Measurements from ENCODE around the gene GSTO2. TPM values are rescaled to one million over a fixed set of nuclear protein-coding genes. Genes with fewer than 3 reads are reported as not detected.
A peak's percentile ranks its signal among the peaks of the same experiment; 100 is the strongest.

The GSTO2 gene
- total RNA-seq, 3 donors from 2014 or later: 5.4 to 19.7 (median 18.3) TPM

DNA sequence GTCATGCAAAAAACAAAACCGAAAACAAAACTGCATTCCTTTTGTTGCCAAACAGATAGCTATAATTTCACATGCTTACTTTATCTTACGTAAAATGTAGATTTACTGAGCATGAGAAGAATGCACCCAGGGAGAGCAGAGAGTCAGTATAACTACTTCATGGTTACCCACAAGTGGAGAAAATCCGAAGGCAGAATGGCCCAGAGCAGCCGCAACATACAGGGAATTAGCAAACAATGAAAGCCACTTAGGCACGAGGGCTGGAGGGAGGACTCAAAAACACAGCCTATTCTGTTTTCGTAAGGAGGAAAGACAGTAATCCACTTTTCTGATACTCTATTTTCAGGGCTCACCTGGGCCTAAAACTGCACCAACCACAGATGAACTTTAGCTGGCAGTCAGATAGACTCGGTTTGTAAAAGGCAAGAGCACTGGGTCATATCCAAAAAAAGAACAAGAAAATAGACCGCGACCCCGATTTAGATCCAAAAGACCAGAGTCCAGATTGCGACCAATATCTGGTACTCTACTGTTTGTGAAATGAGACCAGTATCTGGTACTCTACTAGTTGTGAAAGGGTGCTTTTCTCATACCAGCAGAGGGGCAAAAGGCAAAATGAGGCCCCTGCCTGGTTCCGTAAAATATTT lies 68.0 kb downstream of the GSTO2 start:
- peaks cover 33% of the 10 kb centered on the region for H3K4me1 ChIP-seq (ENCODE audit: low read depth)
- peak in 1 of 3 donors; percentile 13 for DNase-seq
- TF ChIP-seq, protein P1, sequence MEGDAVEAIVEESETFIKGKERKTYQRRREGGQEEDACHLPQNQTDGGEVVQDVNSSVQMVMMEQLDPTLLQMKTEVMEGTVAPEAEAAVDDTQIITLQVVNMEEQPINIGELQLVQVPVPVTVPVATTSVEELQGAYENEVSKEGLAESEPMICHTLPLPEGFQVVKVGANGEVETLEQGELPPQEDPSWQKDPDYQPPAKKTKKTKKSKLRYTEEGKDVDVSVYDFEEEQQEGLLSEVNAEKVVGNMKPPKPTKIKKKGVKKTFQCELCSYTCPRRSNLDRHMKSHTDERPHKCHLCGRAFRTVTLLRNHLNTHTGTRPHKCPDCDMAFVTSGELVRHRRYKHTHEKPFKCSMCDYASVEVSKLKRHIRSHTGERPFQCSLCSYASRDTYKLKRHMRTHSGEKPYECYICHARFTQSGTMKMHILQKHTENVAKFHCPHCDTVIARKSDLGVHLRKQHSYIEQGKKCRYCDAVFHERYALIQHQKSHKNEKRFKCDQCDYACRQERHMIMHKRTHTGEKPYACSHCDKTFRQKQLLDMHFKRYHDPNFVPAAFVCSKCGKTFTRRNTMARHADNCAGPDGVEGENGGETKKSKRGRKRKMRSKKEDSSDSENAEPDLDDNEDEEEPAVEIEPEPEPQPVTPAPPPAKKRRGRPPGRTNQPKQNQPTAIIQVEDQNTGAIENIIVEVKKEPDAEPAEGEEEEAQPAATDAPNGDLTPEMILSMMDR (IDR thresholded peaks at IDR 0.05): no peak
- H3K9me3 ChIP-seq: no peaks in the 10 kb centered on the region
- no peak for ATAC-seq
- intact Hi-C loops (cut with DNase I, micrococcal nuclease): no loop called here
- no peaks in the 10 kb centered on the region for H3K36me3 ChIP-seq (ENCODE audit: low read depth)
- no peak overlapping the region for H3K4me3 ChIP-seq

DNA sequence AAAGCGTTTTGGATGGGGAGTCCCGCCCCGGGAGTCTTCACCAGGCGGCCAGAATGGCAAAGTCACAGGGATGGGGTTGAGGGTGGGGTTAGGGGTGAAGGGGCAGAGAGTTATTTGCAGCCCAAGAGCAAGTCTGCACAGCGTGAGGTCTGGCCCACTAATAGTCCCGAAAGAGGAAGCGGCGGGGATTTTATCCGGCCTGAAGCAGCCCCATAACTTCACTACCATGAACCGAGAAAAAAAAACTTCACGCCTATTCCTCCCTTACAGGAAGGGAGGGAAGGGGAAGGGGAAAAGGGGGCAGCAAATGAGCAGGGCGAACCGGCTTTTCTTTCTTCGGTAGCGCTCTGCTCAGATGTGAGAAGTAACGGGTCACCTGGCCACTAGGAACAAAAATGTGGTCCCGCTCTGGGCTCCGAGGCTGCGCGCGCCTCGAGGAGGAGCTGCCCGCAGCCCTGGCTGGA lies 68.6 kb downstream of the GSTO2 start:
- ATAC-seq: peak; percentile 49
- Histone ChIP-seq H3K4me1 (ENCODE audit: low read depth) (peaks cover 32% of the 10 kb centered on the region), H3K9me3 (no peaks in the 10 kb centered on the region), H3K36me3 (ENCODE audit: low read depth) (no peaks in the 10 kb centered on the region), H3K4me3 (peak overlapping the region; percentile 67)
- peak; percentile 50 to 65 (median 57) for DNase-seq
- TF ChIP-seq, protein P1 (IDR thresholded peaks at IDR 0.05): no peak
- intact Hi-C loops (cut with DNase I, micrococcal nuclease): no loop called here

DNA sequence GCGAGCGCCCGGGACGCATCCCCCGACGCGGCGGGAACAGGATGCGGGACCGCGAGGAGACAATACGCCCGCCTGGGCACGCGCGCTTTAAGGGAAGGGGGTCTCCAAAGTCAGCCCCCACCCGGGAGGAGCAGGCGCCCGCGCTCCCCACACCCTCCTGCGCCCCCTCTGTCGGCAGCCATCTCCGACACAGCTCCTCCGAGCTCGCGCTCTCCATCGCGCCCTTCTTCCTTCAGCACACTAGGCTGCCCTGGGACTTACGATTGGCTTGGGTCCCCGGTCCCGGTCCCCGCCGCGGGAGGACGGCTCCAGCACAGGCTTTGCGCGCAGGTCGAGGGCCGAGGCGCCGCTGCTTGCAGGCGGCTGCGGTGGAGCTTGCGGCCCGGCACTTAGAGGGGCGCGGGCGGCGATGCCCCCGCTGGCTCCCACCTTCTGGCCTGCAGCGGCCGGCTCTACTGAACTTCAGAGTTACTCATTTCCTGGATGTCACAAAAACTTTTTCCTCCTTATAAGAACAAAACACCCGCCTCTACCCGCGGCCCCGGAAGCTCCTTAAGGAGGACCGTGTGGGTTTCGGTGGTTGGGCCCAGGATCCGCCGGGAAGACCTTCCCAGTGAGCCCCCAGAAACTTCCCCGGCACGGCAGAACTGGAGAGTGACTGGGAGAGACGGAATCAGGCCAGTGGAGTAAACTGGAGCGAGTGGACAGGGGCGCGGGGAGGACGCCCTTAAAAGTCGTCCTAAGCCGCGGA lies 69.2 kb downstream of the GSTO2 start, which contains the start of gene ITPRIP:
ITPRIP (minus strand) TSS at position 481 of the 751 bp plus-strand sequence. CDS start 22,414 bp downstream, outside the sequence.
- peak; percentile 78 to 88 (median 81) for DNase-seq
- Histone ChIP-seq H3K36me3 (ENCODE audit: low read depth) (no peaks in the 10 kb centered on the region), H3K4me1 (ENCODE audit: low read depth) (peaks cover 32% of the 10 kb centered on the region), H3K9me3 (no peaks in the 10 kb centered on the region), H3K4me3 (peak within 1 kb of the TSS; percentile 67)
- ATAC-seq: peak; percentile 83
- TF ChIP-seq, protein P1 (IDR thresholded peaks at IDR 0.05): no peak
- intact Hi-C loops (cut with DNase I, micrococcal nuclease): no loop called here

DNA sequence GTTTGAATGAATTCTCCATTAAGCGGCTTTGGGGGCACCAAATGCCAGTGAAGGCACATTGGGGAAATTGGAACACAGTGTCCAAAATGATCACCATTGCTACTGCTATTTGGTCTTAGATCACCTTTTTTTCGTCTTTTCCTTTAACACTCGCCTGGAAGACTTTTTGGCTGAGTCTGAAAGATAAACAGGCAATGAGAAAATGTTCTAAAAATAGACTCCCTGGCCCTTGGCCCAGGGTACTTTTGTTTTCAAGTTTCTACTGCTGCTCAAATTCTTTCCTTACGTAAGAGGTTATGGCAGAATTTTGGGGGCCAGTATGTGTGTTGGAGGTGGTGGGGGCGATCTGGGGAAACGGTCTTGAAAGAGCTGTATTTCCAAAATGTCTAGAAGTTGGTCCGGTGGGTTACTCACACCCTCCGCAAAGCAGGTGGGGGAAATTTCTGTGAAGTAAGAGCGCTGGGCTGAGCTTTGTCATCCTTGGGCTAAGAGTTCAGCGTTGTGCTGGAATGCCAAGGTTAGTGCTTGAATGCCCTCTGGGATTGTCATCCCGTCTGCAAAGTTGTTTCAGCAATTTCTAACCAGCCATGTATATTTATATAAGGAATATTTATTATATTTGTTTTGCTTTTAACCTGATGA lies 70.6 kb downstream of the GSTO2 start:
- Histone ChIP-seq H3K4me3 (no peak overlapping the region), H3K9me3 (no peaks in the 10 kb centered on the region), H3K4me1 (ENCODE audit: low read depth) (peaks cover 32% of the 10 kb centered on the region), H3K36me3 (ENCODE audit: low read depth) (no peaks in the 10 kb centered on the region)
- TF ChIP-seq, protein P1 (IDR thresholded peaks at IDR 0.05): no peak
- no peak for ATAC-seq
- DNase-seq: peak in 1 of 3 donors; percentile 79
- intact Hi-C loops (cut with DNase I, micrococcal nuclease): no loop called here

DNA sequence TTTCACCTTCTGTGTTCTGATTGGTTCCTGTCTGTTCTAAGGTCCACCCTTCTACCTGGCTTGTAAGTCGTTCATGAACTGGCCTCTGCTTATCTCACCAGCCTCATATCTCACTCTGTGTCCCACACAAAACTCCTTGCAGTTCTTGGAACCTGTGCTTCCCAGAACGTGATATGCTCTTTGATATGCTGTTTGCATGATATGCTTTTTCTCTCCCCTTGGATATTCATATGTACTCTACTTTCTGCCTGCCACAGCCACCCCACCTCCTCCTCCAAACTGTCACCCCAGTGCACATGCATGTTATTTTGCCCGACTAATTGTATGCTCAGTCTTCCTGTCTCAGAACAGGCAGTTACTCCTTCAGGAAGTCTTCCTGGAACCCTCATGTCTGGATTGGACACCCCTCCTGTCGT lies 71.1 kb downstream of the GSTO2 start:
- Histone ChIP-seq H3K4me3 (no peak overlapping the region), H3K4me1 (ENCODE audit: low read depth) (peaks cover 32% of the 10 kb centered on the region), H3K9me3 (no peaks in the 10 kb centered on the region), H3K36me3 (ENCODE audit: low read depth) (no peaks in the 10 kb centered on the region)
- DNase-seq (peak in 1 of 3 donors; percentile 33), ATAC-seq (peak; percentile 60)
- intact Hi-C loops (cut with DNase I, micrococcal nuclease): no loop called here
- TF ChIP-seq, protein P1 (IDR thresholded peaks at IDR 0.05): no peak
